SK-N-SH (cell line): Measurements from ENCODE around the gene SRR. TPM values are rescaled to one million over a fixed set of nuclear protein-coding genes. Genes with fewer than 3 reads are reported as not detected.
"Not testable (repeated sequence)": the region's sequence is repeated elsewhere in the genome, so short reads cannot be mapped to it uniquely, and the experiment has no call there.

Experiments
- CTCF ChIA-PET: fragments of 300-600, 350-600 bp; formaldehyde crosslinking; extraction: SDS; loops from one replicate; lab custom pipeline; 2021; lab: Yijun Ruan, JAX
- POLR2A ChIA-PET: fragments of 350-600 bp; sonication (Branson Sonifier 250); formaldehyde crosslinking; extraction: SDS; loops from one replicate; lab custom pipeline; 2020; ENCODE audit warnings: antibody characterized with exemption, inconsistent platforms; lab: Yijun Ruan, JAX
- DNase-seq: peaks from one replicate; pipeline ENCODE4 v3.0.0; 2012
- H2AFZ ChIP-seq: fragments of 200-600 bp; sonication (generic); 2 replicates; pipeline ENCODE4 v1.8.1; 2016; ENCODE audit warnings: antibody characterized with exemption, mild to moderate bottlenecking, low read depth
- H3F3A ChIP-seq: fragments of 200-600 bp; sonication (generic); replicated peaks from 2 replicates; pipeline ENCODE3; 2016; ENCODE audit warnings: antibody characterized with exemption, mild to moderate bottlenecking; ENCODE audit not compliant: insufficient read depth
- H3K27ac ChIP-seq, 2 experiments: fragments of 200-500 bp in 1 of 2; fragments of 200-600 bp in 1 of 2; sonication (Bioruptor generic) in 1 of 2; sonication (generic), shearing (Covaris generic) in 1 of 2; 2 replicates each; pipeline versions ENCODE4 v1.5.1 to v1.6.1; 2014 to 2016; ENCODE audit warnings: low read depth in 2 of 2, inconsistent platforms in 1 of 2, low read length in 1 of 2, mild to moderate bottlenecking in 1 of 2, mixed read lengths in 1 of 2
- H3K27me3 ChIP-seq: fragments of 200-600 bp; sonication (generic), shearing (Covaris generic); 2 replicates; pipeline ENCODE4 v1.6.1; 2016; ENCODE audit warnings: mixed run types; ENCODE audit not compliant: insufficient read depth
- H3K36me3 ChIP-seq, 2 experiments: fragments of 200-500 bp in 1 of 2; fragments of 200-600 bp in 1 of 2; sonication (Bioruptor generic) in 1 of 2; sonication (generic) in 1 of 2; replicated peaks in 1 of 2; 2 replicates each; pipeline versions ENCODE3 to v1.5.1; 2014 to 2016; ENCODE audit warnings: low read length in 1 of 2, mild to moderate bottlenecking in 1 of 2; ENCODE audit not compliant: insufficient read depth in 2 of 2, control insufficient read depth in 1 of 2
- H3K4me1 ChIP-seq, 2 experiments: fragments of 200-500 bp in 1 of 2; fragments of 200-600 bp in 1 of 2; sonication (Bioruptor generic) in 1 of 2; sonication (generic), shearing (Covaris generic) in 1 of 2; 2 replicates each; pipeline versions ENCODE4 v1.5.1 to v1.6.1; 2014 to 2016; ENCODE audit warnings: low read depth in 1 of 2, low read length in 1 of 2, mixed run types in 1 of 2; ENCODE audit not compliant: insufficient read depth in 2 of 2, control insufficient read depth in 1 of 2
- H3K4me2 ChIP-seq: fragments of 200-600 bp; sonication (generic), shearing (Covaris generic); 2 replicates; pipeline ENCODE4 v1.6.1; 2017; ENCODE audit warnings: mixed run types
- H3K4me3 ChIP-seq, 2 experiments: fragments of 200-500 bp in 1 of 2; fragments of 200-600 bp in 1 of 2; sonication (Bioruptor generic) in 1 of 2; sonication (generic), shearing (Covaris generic) in 1 of 2; 2 replicates each; pipeline versions ENCODE4 v1.5.1 to v1.8.1; 2014 to 2016; ENCODE audit warnings: low read depth in 2 of 2, inconsistent platforms in 1 of 2, low read length in 1 of 2, mild to moderate bottlenecking in 1 of 2, mixed read lengths in 1 of 2, moderate library complexity in 1 of 2
- H3K79me2 ChIP-seq: fragments of 200-600 bp; sonication (generic); 2 replicates; pipeline ENCODE4 v1.8.1; 2017; ENCODE audit warnings: mild to moderate bottlenecking; ENCODE audit not compliant: insufficient read depth
- H3K9ac ChIP-seq: fragments of 200-600 bp; sonication (generic); 2 replicates; pipeline ENCODE4 v1.6.1; 2017; ENCODE audit warnings: mixed run types
- H3K9me2 ChIP-seq: fragments of 200-600 bp; sonication (generic); 2 replicates; pipeline ENCODE4 v1.6.1; 2017; ENCODE audit warnings: mixed run types
- H3K9me3 ChIP-seq: fragments of 200-600 bp; sonication (generic); 2 replicates; pipeline ENCODE4 v1.6.1; 2017; ENCODE audit warnings: mixed run types, mild to moderate bottlenecking, moderate library complexity
- H4K20me1 ChIP-seq: fragments of 200-600 bp; sonication (generic); 2 replicates; pipeline ENCODE4 v1.6.1; 2017; ENCODE audit warnings: mild to moderate bottlenecking, mixed run types; ENCODE audit not compliant: insufficient read depth
- CTCF ChIP-seq: fragments of 200-600 bp; sonication (generic); IDR thresholded peaks from 2 replicates; pipeline ENCODE4 v1.6.1; 2017; ENCODE audit warnings: antibody characterized with exemption, mild to moderate bottlenecking, moderate library complexity
- FOSL2 ChIP-seq: IDR thresholded peaks from 2 replicates; pipeline ENCODE4 v1.4.0; 2012; ENCODE audit warnings: low read depth, mild to moderate bottlenecking, moderate library complexity, borderline replicate concordance
- GATA2 ChIP-seq: sonication (generic); formaldehyde crosslinking; IDR thresholded peaks from 2 replicates; pipeline ENCODE4 v1.5.0; 2020; ENCODE audit warnings: mild to moderate bottlenecking, missing genetic modification reagents
- IRF3 ChIP-seq: fragments of 150-350 bp; IDR thresholded peaks from 2 replicates; pipeline ENCODE4 v1.6.1; 2016; ENCODE audit warnings: mild to moderate bottlenecking, low read depth, low read length
- JUND ChIP-seq: IDR thresholded peaks from 2 replicates; pipeline ENCODE4 v1.4.0; 2012
- MAX ChIP-seq: IDR thresholded peaks from 2 replicates; pipeline ENCODE4 v1.4.0; 2012; ENCODE audit warnings: low read depth
- MXI1 ChIP-seq: IDR thresholded peaks from 2 replicates; pipeline ENCODE4 v1.6.1; 2012; ENCODE audit warnings: mild to moderate bottlenecking, low read depth, low read length, improper control_type of control experiment
- NFIC ChIP-seq: IDR thresholded peaks from 2 replicates; pipeline ENCODE4 v1.4.0; 2012; ENCODE audit warnings: borderline replicate concordance
- POLR2AphosphoS5 ChIP-seq: IDR thresholded peaks from 2 replicates; pipeline ENCODE4 v1.6.1; 2012; ENCODE audit warnings: low read depth, low read length
- RCOR1 ChIP-seq: fragments of 150-350 bp; IDR thresholded peaks from 2 replicates; pipeline ENCODE4 v1.6.1; 2017; ENCODE audit warnings: antibody characterized with exemption, low read length
- RXRA ChIP-seq: IDR thresholded peaks from 2 replicates; pipeline ENCODE4 v1.4.0; 2012; ENCODE audit warnings: low read depth, mild to moderate bottlenecking, borderline replicate concordance
- SIN3A ChIP-seq: IDR thresholded peaks from 2 replicates; pipeline ENCODE4 v1.6.1; 2012; ENCODE audit warnings: low read depth, mild to moderate bottlenecking, low read length, moderate library complexity, borderline replicate concordance
- SMC3 ChIP-seq: IDR thresholded peaks from 2 replicates; pipeline ENCODE4 v1.6.1; 2012; ENCODE audit warnings: low read depth, low read length, improper control_type of control experiment
- TAF1 ChIP-seq: IDR thresholded peaks from 2 replicates; pipeline ENCODE4 v1.6.1; 2012; ENCODE audit warnings: low read depth, mild to moderate bottlenecking, low read length, moderate library complexity, borderline replicate concordance
- TCF12 ChIP-seq: IDR thresholded peaks from 2 replicates; pipeline ENCODE4 v1.4.0; 2012
- TEAD4 ChIP-seq: IDR thresholded peaks from 2 replicates; pipeline ENCODE4 v1.4.0; 2012; ENCODE audit warnings: mild to moderate bottlenecking, borderline replicate concordance; ENCODE audit not compliant: insufficient read depth
- USF1 ChIP-seq: IDR thresholded peaks from 2 replicates; pipeline ENCODE4 v1.4.0; 2012; ENCODE audit warnings: low read depth, borderline replicate concordance
- USF2 ChIP-seq: fragments of 150-350 bp; IDR thresholded peaks from 2 replicates; pipeline ENCODE4 v1.6.1; 2017; ENCODE audit warnings: antibody characterized with exemption, low read length, low read depth, borderline replicate concordance
- YY1 ChIP-seq: IDR thresholded peaks from 2 replicates; pipeline ENCODE4 v1.4.0; 2012; ENCODE audit warnings: low read depth, mild to moderate bottlenecking
- ZBTB33 ChIP-seq: IDR thresholded peaks from 2 replicates; pipeline ENCODE4 v1.4.0; 2012; ENCODE audit warnings: low read depth, borderline replicate concordance
- WGBS: methylation state at CpG from one replicate; pipeline ENCODE4 v1.1.6; 2017; ENCODE audit warnings: low lambda C conversion rate; 5-methylcytosine and 5-hydroxymethylcytosine counted together
- polyA plus RNA-seq, 3 experiments: library from polyadenylated mRNA; depleted of rRNA; stranded (reverse); fragments of >200 nt; gene quantifications; 2 replicates each; pipeline ENCODE4 v1.2.3, GENCODE V29; 2012

SRR gene
- polyA plus RNA-seq, 1 of the 3 experiments (the other 2 are of a cell fraction) = 18.5 TPM

- POLR2A ChIA-PET = interaction anchor here (1.0 kb wide), 1 partner anchor 17 kb away, joined by 3 read pairs; no protein-coding TSS in a partner anchor
- CTCF ChIA-PET = no interaction called here
- TF ChIP-seq MAX (no peak), SIN3A (no peak), MXI1 (no peak), RXRA (no peak), GATA2 (CRISPR knock-in tag) (no peak), TCF12 (no peak), RCOR1 (no peak), USF2 (no peak), TAF1 (no peak), FOSL2 (no peak), TEAD4 (no peak), JUND (no peak), POLR2AphosphoS5 (no peak), NFIC (no peak), USF1 (no peak), YY1 (no peak), ZBTB33 (no peak), SMC3 (no peak), IRF3 (no peak), CTCF (no peak)
- H3K27ac ChIP-seq = no peak overlapping the region
- no peaks in the 10 kb centered on the region for H3K9me3 ChIP-seq
- WGBS = 97% methylated on average over 5 of the region's 5 CpGs
- no peaks in the 10 kb centered on the region for H4K20me1 ChIP-seq
- no peaks in the 10 kb centered on the region for H3K36me3 ChIP-seq
- peaks cover 17% of the 10 kb centered on the region for H3F3A ChIP-seq
- peaks cover 50% of the 10 kb centered on the region for H3K79me2 ChIP-seq
- no peak overlapping the region for H3K4me3 ChIP-seq
- no peak overlapping the region for H3K4me2 ChIP-seq
- H3K27me3 ChIP-seq = no peaks in the 10 kb centered on the region
- DNase-seq = no peak
- no peak overlapping the region for H2AFZ ChIP-seq
- no peaks in the 10 kb centered on the region for H3K9me2 ChIP-seq
- no peak overlapping the region for H3K9ac ChIP-seq
- no peaks in the 10 kb centered on the region for H3K4me1 ChIP-seq
Observed at GRCh38 chr17:2312736-2313135, 9.0 kb downstream of the SRR start.

- H3K4me3 ChIP-seq, H3K27me3 ChIP-seq, DNase-seq, H3K27ac ChIP-seq, H3K36me3 ChIP-seq, H3K4me1 ChIP-seq, H3K9ac ChIP-seq, POLR2A ChIA-PET, H3K9me3 ChIP-seq, H3K4me2 ChIP-seq, H4K20me1 ChIP-seq, H2AFZ ChIP-seq, CTCF ChIA-PET, H3K9me2 ChIP-seq: not testable (repeated sequence)
- peaks cover 15% of the 10 kb centered on the region for H3K79me2 ChIP-seq
- H3F3A ChIP-seq = peaks cover 15% of the 10 kb centered on the region
- 83% methylated on average over 7 of the region's 7 CpGs for WGBS
Observed at GRCh38 chr17:2316916-2317205, 13.1 kb downstream of the SRR start.
